WTC11 (cell line): ENCODE results near the gene R3HDML. TPM values are rescaled to one million over a fixed set of nuclear protein-coding genes. Genes with fewer than 3 reads are reported as not detected.

Experiments
- ATAC-seq: fragments of 200-7000 bp; cut with Tn5 transposase; 2 replicates; pipeline ENCODE4 v1.10.0; 2021; ENCODE audit warnings: mild to moderate bottlenecking, moderate library complexity
- CTCF ChIA-PET: fragments of 300-600 bp; sonication (Branson Sonifier 250); formaldehyde crosslinking; loops from one replicate; lab custom pipeline; 2021; ENCODE audit warnings: antibody characterized with exemption; lab: Charles Lee
- POLR2A ChIA-PET: fragments of 350-600 bp; sonication (Branson Sonifier 250); formaldehyde crosslinking; loops from one replicate; lab custom pipeline; 2021; ENCODE audit warnings: antibody characterized with exemption; lab: Charles Lee
- DNase-seq: peaks from one replicate; pipeline ENCODE4 v3.0.0; 2021; ENCODE audit warnings: low spot score
- H3K27ac Mint-ChIP-seq: 2 replicates; pipeline ENCODE4 v1.8.0; 2021; ENCODE audit warnings: mixed read lengths
- H3K27me3 Mint-ChIP-seq: 2 replicates; pipeline ENCODE4 v1.8.0; 2021; ENCODE audit warnings: low read depth, mild to moderate bottlenecking, moderate library complexity, mixed read lengths
- H3K36me3 Mint-ChIP-seq: 2 replicates; pipeline ENCODE4 v1.8.0; 2021; ENCODE audit warnings: mixed read lengths
- H3K4me1 Mint-ChIP-seq: 2 replicates; pipeline ENCODE4 v1.8.0; 2022; ENCODE audit warnings: mixed read lengths
- H3K4me3 Mint-ChIP-seq: 2 replicates; pipeline ENCODE4 v1.8.0; 2021; ENCODE audit warnings: mild to moderate bottlenecking, moderate library complexity, mixed read lengths
- H3K9me3 Mint-ChIP-seq: 2 replicates; pipeline ENCODE4 v1.8.0; 2021; ENCODE audit warnings: mixed read lengths
- ARID4B ChIP-seq: sonication (generic); formaldehyde crosslinking; IDR thresholded peaks from 2 replicates; pipeline ENCODE4 v1.8.0; 2023; ENCODE audit warnings: missing genetic modification reagents, mild to moderate bottlenecking, borderline replicate concordance
- ATF3 ChIP-seq: sonication (generic); formaldehyde crosslinking; conservative IDR thresholded peaks from 2 replicates; pipeline ENCODE4 v1.8.1; 2022; ENCODE audit warnings: mild to moderate bottlenecking, missing genetic modification reagents
- EMX1 ChIP-seq: fragments of 250-450 bp; sonication (Bioruptor Pico); IDR thresholded peaks from 2 replicates; pipeline ENCODE4 v1.8.0; 2021; ENCODE audit warnings: mild to moderate bottlenecking
- ETV6 ChIP-seq: sonication (generic); formaldehyde crosslinking; IDR thresholded peaks from 2 replicates; pipeline ENCODE4 v1.8.1; 2022; ENCODE audit warnings: mild to moderate bottlenecking, missing genetic modification reagents
- FOXP1 ChIP-seq: sonication (generic); formaldehyde crosslinking; IDR thresholded peaks from 2 replicates; pipeline ENCODE4 v1.8.0; 2022; ENCODE audit warnings: missing genetic modification reagents, mild to moderate bottlenecking, moderate library complexity, borderline replicate concordance
- IRF1 ChIP-seq: sonication (generic); formaldehyde crosslinking; IDR thresholded peaks from 2 replicates; pipeline ENCODE4 v1.8.0; 2023; ENCODE audit warnings: missing genetic modification reagents
- JAZF1 ChIP-seq: fragments of 250-450 bp; sonication (Bioruptor Pico); IDR thresholded peaks from 2 replicates; pipeline ENCODE4 v1.9.0; 2021; ENCODE audit warnings: moderate library complexity, mild to moderate bottlenecking, inconsistent platforms
- MAX ChIP-seq: sonication (generic); formaldehyde crosslinking; IDR thresholded peaks from 2 replicates; pipeline ENCODE4 v1.8.0; 2022; ENCODE audit warnings: mild to moderate bottlenecking, missing genetic modification reagents
- NFATC4 ChIP-seq: fragments of 250-450 bp; sonication (Bioruptor Pico); IDR thresholded peaks from 2 replicates; pipeline ENCODE4 v1.9.0; 2021; ENCODE audit warnings: mild to moderate bottlenecking
- PRDM15 ChIP-seq: sonication (generic); formaldehyde crosslinking; IDR thresholded peaks from 2 replicates; pipeline ENCODE4 v1.8.0; 2022; ENCODE audit warnings: missing genetic modification reagents
- PRRX2 ChIP-seq: fragments of 250-450 bp; sonication (Bioruptor Pico); IDR thresholded peaks from 2 replicates; pipeline ENCODE4 v1.8.0; 2021; ENCODE audit warnings: mild to moderate bottlenecking
- RELA ChIP-seq: sonication (generic); formaldehyde crosslinking; IDR thresholded peaks from 2 replicates; pipeline ENCODE4 v1.8.1; 2022; ENCODE audit warnings: missing genetic modification reagents, mild to moderate bottlenecking, borderline replicate concordance
- TCF7 ChIP-seq: sonication (generic); formaldehyde crosslinking; IDR thresholded peaks from 2 replicates; pipeline ENCODE4 v1.8.0; 2022; ENCODE audit warnings: mild to moderate bottlenecking, low read depth, missing genetic modification reagents, moderate library complexity
- TP53 ChIP-seq: sonication (generic); formaldehyde crosslinking; IDR thresholded peaks from 2 replicates; pipeline ENCODE4 v1.8.1; 2023; ENCODE audit warnings: mild to moderate bottlenecking, missing genetic modification reagents
- ZBTB21 ChIP-seq: sonication (generic); formaldehyde crosslinking; IDR thresholded peaks from 2 replicates; pipeline ENCODE4 v1.8.1; 2023; ENCODE audit warnings: mild to moderate bottlenecking, missing genetic modification reagents, borderline replicate concordance
- ZNF219 ChIP-seq: sonication (generic); formaldehyde crosslinking; IDR thresholded peaks from 2 replicates; pipeline ENCODE4 v1.8.0; 2023; ENCODE audit warnings: missing genetic modification reagents, mild to moderate bottlenecking, borderline replicate concordance
- ZNF532 ChIP-seq: fragments of 250-450 bp; sonication (Bioruptor Pico); IDR thresholded peaks from 2 replicates; pipeline ENCODE4 v1.9.0; 2021; ENCODE audit warnings: mild to moderate bottlenecking, borderline replicate concordance
- ZNF671 ChIP-seq: fragments of 250-450 bp; sonication (Bioruptor Pico); IDR thresholded peaks from 2 replicates; pipeline ENCODE4 v1.8.0; 2021; ENCODE audit warnings: mild to moderate bottlenecking
- total RNA-seq: library from RNA; stranded (reverse); gene quantifications from 3 replicates; pipeline ENCODE4 v1.2.3, GENCODE V29; 2021

R3HDML gene
- total RNA-seq, 1 experiment from 2014 or later, result not detected

GRCh38 chr20:44291754-44292153, 45.1 kb upstream of the R3HDML start:
- TF ChIP-seq MAX (CRISPR knock-in tag) (no peak), IRF1 (CRISPR knock-in tag) (no peak), FOXP1 (no peak), ARID4B (CRISPR knock-in tag) (no peak), PRRX2 (CRISPR knock-in tag) (no peak), EMX1 (no peak), TCF7 (CRISPR knock-in tag) (no peak), ZNF532 (CRISPR knock-in tag) (no peak), ZNF219 (CRISPR knock-in tag) (no peak), ATF3 (CRISPR knock-in tag) (no peak)
- Mint-ChIP-seq H3K9me3 (peaks cover 17% of the 10 kb centered on the region), H3K27me3 (peaks cover 5% of the 10 kb centered on the region), H3K36me3 (peaks cover 3% of the 10 kb centered on the region), H3K4me1 (peaks cover 3% of the 10 kb centered on the region), H3K27ac (no peak overlapping the region), H3K4me3 (no peak overlapping the region)
- DNase-seq, result no peak
- peak; percentile 32; the same call in 1 of the 2 replicates for ATAC-seq
- CTCF ChIA-PET, result interaction anchor here (0.6 to 1.8 kb wide), 4 partner anchors 20 to 75 kb away, joined by 3 to 5 read pairs (median 4); partner anchors contain the start of gene FITM2
- POLR2A ChIA-PET, result no interaction called here

- TF ChIP-seq TP53 (CRISPR knock-in tag), result no peak
- POLR2A ChIA-PET, result interaction anchor here (0.5 to 0.7 kb wide), 2 partner anchors 15 to 39 kb away, joined by 3 to 4 read pairs; partner anchors contain the start of gene FITM2
- Mint-ChIP-seq H3K27ac (no peak overlapping the region), H3K4me3 (no peak overlapping the region), H3K4me1 (peaks cover 3% of the 10 kb centered on the region), H3K36me3 (no peaks in the 10 kb centered on the region), H3K27me3 (no peaks in the 10 kb centered on the region; the same call in 1 of the 2 replicates), H3K9me3 (0 out of 2 replicates have a peak, but pooled peaks cover 3% of the 10 kb centered on the region)
- DNase-seq, result peak; percentile 31
- no peak for ATAC-seq
- CTCF ChIA-PET, result interaction anchor here (2.4 kb wide), 1 partner anchor 15 kb away, joined by 6 read pairs; the partner anchor contains the start of gene FITM2
These were observed 40.8 kb upstream of the R3HDML start for GRCh38 chr20:44296011-44296410.

GRCh38 chr20:44297721-44298120, 39.1 kb upstream of the R3HDML start:
- H3K9me3 Mint-ChIP-seq, result no peaks in the 10 kb centered on the region
- ATAC-seq (no peak), DNase-seq (no peak)
- no peak overlapping the region for H3K27ac Mint-ChIP-seq
- peaks cover 3% of the 10 kb centered on the region for H3K4me1 Mint-ChIP-seq
- no peaks in the 10 kb centered on the region; the same call in 1 of the 2 replicates for H3K27me3 Mint-ChIP-seq
- H3K4me3 Mint-ChIP-seq, result no peak overlapping the region
- ChIA-PET CTCF (interaction anchor here (2.4 kb wide), 1 partner anchor 13 kb away, joined by 6 read pairs; the partner anchor contains the start of gene FITM2), POLR2A (no interaction called here)
- no peaks in the 10 kb centered on the region for H3K36me3 Mint-ChIP-seq
- TF ChIP-seq NFATC4 (CRISPR knock-in tag) (no peak), ZBTB21 (CRISPR knock-in tag) (no peak), PRDM15 (CRISPR knock-in tag) (no peak), TP53 (CRISPR knock-in tag) (no peak), ETV6 (CRISPR knock-in tag) (no peak), JAZF1 (CRISPR knock-in tag) (no peak), ZNF671 (CRISPR knock-in tag) (no peak), RELA (CRISPR knock-in tag) (no peak), MAX (CRISPR knock-in tag) (no peak)
